ENCODE data around the gene BMP7. TPM values are rescaled to one million over a fixed set of nuclear protein-coding genes. Genes with fewer than 3 reads are reported as not detected.

The BMP7 gene
- total and polyA plus RNA-seq, 9 of the 15 experiments (the other 6 are each of a cell fraction or from before 2014, with no cell fraction given) = 0.18 TPM; not detected in 8

DNA sequence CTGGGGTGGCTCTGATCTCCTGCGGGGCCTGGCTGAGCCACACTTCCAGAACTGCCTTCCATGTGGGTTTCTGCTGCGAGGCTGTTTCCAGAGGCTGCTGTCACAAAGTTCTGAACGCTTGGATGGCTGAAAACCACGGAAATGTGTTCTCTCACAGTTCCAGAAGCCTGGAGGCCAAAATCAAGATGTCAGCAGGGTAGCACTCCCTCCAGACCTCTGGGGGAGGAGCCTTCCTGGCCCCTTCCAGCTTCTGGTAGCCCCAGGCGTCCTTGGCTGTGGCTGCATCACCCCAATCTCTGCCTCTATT is 23.7 kb upstream of the BMP7 start:
- Histone ChIP-seq H3K4me1 (replicated peaks in 1 of 2; ENCODE audit: control insufficient read depth in 2 of 2, insufficient read depth in 2 of 2, low read length in 2 of 2) (no peaks in the 10 kb centered on the region), H3K9me3 (replicated peaks; ENCODE audit: control insufficient read depth, insufficient read depth, low read depth, low read length) (no peaks in the 10 kb centered on the region), H3K4me3 (no peak overlapping the region), H3K9ac (ENCODE audit: insufficient read depth in 1 of 2, low read depth in 2 of 2, low read length in 2 of 2) (no peak overlapping the region), H4K20me1 (replicated peaks; ENCODE audit: control insufficient read depth, insufficient read depth, low read length) (0 out of 2 replicates have a peak, but pooled peaks cover 3% of the 10 kb centered on the region), H3K36me3 (ENCODE audit: control insufficient read depth, insufficient read depth, low read length) (no peaks in the 10 kb centered on the region), H3K4me2 (ENCODE audit: insufficient read depth, low read length) (no peak overlapping the region), H3K79me2 (ENCODE audit: control insufficient read depth, insufficient read depth, low read length) (no peaks in the 10 kb centered on the region), H3K9me1 (ENCODE audit: control insufficient read depth, insufficient read depth, low read length) (no peaks in the 10 kb centered on the region), H3K27me3 (ENCODE audit: control insufficient read depth in 2 of 2, insufficient read depth in 2 of 2, low read length in 2 of 2) (peaks cover 34 to 83% of the 10 kb centered on the region in 2 experiments), H3K27ac (ENCODE audit: extremely low read depth, low read depth, low read length) (no peak overlapping the region), H2AFZ (ENCODE audit: low read depth, low read length) (no peak overlapping the region)
- ChIA-PET POLR2A (no interaction called here), CTCF (ENCODE audit: low intra/inter-chr PET ratio) (no interaction called here)
- TF ChIP-seq, protein P1, sequence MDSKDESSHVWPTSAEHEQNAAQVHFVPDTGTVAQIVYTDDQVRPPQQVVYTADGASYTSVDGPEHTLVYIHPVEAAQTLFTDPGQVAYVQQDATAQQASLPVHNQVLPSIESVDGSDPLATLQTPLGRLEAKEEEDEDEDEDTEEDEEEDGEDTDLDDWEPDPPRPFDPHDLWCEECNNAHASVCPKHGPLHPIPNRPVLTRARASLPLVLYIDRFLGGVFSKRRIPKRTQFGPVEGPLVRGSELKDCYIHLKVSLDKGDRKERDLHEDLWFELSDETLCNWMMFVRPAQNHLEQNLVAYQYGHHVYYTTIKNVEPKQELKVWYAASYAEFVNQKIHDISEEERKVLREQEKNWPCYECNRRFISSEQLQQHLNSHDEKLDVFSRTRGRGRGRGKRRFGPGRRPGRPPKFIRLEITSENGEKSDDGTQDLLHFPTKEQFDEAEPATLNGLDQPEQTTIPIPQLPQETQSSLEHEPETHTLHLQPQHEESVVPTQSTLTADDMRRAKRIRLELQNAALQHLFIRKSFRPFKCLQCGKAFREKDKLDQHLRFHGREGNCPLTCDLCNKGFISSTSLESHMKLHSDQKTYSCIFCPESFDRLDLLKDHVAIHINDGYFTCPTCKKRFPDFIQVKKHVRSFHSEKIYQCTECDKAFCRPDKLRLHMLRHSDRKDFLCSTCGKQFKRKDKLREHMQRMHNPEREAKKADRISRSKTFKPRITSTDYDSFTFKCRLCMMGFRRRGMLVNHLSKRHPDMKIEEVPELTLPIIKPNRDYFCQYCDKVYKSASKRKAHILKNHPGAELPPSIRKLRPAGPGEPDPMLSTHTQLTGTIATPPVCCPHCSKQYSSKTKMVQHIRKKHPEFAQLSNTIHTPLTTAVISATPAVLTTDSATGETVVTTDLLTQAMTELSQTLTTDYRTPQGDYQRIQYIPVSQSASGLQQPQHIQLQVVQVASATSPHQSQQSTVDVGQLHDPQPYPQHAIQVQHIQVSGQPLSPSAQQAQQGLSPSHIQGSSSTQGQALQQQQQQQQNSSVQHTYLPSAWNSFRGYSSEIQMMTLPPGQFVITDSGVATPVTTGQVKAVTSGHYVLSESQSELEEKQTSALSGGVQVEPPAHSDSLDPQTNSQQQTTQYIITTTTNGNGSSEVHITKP (IDR thresholded peaks at IDR 0.05; ENCODE audit: partially characterized antibody) = no peak
- TF ChIP-seq NFE2L1 (tag; IDR thresholded peaks at IDR 0.05; ENCODE audit: borderline replicate concordance, low read depth) (no peak), NCOR1 (IDR thresholded peaks at IDR 0.05) (no peak), C11orf30 (IDR thresholded peaks at IDR 0.05; ENCODE audit: low read depth) (no peak), NCOA2 (IDR thresholded peaks at IDR 0.05; ENCODE audit: partially characterized antibody in 2 of 2) (no peak), SMAD3 (CRISPR knock-in tag; conservative IDR thresholded peaks at IDR 0.05) (no peak), HDGF (IDR thresholded peaks at IDR 0.05) (no peak), TBL1XR1 (IDR thresholded peaks at IDR 0.05; ENCODE audit: low read length in 2 of 2) (no peak), ZKSCAN8 (CRISPR knock-in tag; IDR thresholded peaks at IDR 0.05) (no peak), ZNF354B (CRISPR knock-in tag; IDR thresholded peaks at IDR 0.05) (no peak), SAP30 (IDR thresholded peaks at IDR 0.05; ENCODE audit: borderline replicate concordance, insufficient read depth, low read depth, low read length, poor library complexity, severe bottlenecking) (no peak), GATAD2B (IDR thresholded peaks at IDR 0.05; ENCODE audit: borderline replicate concordance) (no peak), HNRNPL (IDR thresholded peaks at IDR 0.05; ENCODE audit: low read depth, low read length) (no peak)
- TF ChIP-seq, protein P2, sequence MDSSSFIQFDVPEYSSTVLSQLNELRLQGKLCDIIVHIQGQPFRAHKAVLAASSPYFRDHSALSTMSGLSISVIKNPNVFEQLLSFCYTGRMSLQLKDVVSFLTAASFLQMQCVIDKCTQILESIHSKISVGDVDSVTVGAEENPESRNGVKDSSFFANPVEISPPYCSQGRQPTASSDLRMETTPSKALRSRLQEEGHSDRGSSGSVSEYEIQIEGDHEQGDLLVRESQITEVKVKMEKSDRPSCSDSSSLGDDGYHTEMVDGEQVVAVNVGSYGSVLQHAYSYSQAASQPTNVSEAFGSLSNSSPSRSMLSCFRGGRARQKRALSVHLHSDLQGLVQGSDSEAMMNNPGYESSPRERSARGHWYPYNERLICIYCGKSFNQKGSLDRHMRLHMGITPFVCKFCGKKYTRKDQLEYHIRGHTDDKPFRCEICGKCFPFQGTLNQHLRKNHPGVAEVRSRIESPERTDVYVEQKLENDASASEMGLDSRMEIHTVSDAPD (CRISPR knock-in tag; IDR thresholded peaks at IDR 0.05) = no peak
- TF ChIP-seq, protein P3, sequence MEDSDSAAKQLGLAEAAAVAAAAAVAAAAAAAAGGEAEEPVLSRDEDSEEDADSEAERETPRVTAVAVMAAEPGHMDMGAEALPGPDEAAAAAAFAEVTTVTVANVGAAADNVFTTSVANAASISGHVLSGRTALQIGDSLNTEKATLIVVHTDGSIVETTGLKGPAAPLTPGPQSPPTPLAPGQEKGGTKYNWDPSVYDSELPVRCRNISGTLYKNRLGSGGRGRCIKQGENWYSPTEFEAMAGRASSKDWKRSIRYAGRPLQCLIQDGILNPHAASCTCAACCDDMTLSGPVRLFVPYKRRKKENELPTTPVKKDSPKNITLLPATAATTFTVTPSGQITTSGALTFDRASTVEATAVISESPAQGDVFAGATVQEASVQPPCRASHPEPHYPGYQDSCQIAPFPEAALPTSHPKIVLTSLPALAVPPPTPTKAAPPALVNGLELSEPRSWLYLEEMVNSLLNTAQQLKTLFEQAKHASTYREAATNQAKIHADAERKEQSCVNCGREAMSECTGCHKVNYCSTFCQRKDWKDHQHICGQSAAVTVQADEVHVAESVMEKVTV (CRISPR knock-in tag; IDR thresholded peaks at IDR 0.05) = no peak
- intact Hi-C loops (cut with micrococcal nuclease) (no loop called here), in situ Hi-C loops (cut with MboI) (no loop called here)
- no TSS peak for BruUV-seq (replicated peaks)
- DNase-seq (ENCODE audit: extremely low read depth in 1 of 4, low spot score in 3 of 4) (no peak), FAIRE-seq (no peak), ATAC-seq (no peak)
- WGBS (ENCODE audit: insufficient coverage, low coverage, missing lambda C conversion rate) = 2% methylated on average over 5 of the region's 5 CpGs

All from K562 (cell line).